Skeletal muscle tissue (tissue), 4 donors: ENCODE data around the gene ETV6. TPM values are rescaled to one million over a fixed set of nuclear protein-coding genes. Genes with fewer than 3 reads are reported as not detected.

ENCODE experiments used
- H3K27ac ChIP-seq: one replicate; pipeline ENCODE4 v1.7.0; 2013; ENCODE audit warnings: mild to moderate bottlenecking, low read depth, low read length, inconsistent platforms
- H3K27me3 ChIP-seq, 3 donors: one replicate each; pipeline ENCODE4 v1.7.0; 2013; ENCODE audit warnings: low read length in 3 of 3; ENCODE audit not compliant: control insufficient read depth in 3 of 3, insufficient read depth in 3 of 3
- H3K36me3 ChIP-seq, 3 donors: one replicate each; pipeline ENCODE4 v1.7.0; 2013; ENCODE audit warnings: low read length in 3 of 3; ENCODE audit not compliant: control insufficient read depth in 3 of 3, insufficient read depth in 3 of 3
- H3K4me1 ChIP-seq, 3 donors: one replicate each; pipeline ENCODE4 v1.7.0; 2013; ENCODE audit warnings: low read length in 3 of 3, mild to moderate bottlenecking in 3 of 3; ENCODE audit not compliant: control insufficient read depth in 3 of 3, insufficient read depth in 3 of 3
- H3K4me3 ChIP-seq, 3 donors: one replicate each; pipeline ENCODE4 v1.7.0; 2013; ENCODE audit warnings: low read length in 3 of 3
- H3K9ac ChIP-seq, 3 donors: one replicate each; pipeline ENCODE4 v1.7.0; 2013; ENCODE audit warnings: low read length in 3 of 3, mild to moderate bottlenecking in 3 of 3, moderate library complexity in 2 of 3, low read depth in 1 of 3
- H3K9me3 ChIP-seq, 3 donors: one replicate each; pipeline ENCODE4 v1.7.0; 2013; ENCODE audit warnings: low read length in 3 of 3; ENCODE audit not compliant: control insufficient read depth in 3 of 3
- total RNA-seq: library from RNA; depleted of rRNA; stranded (reverse); fragments of >200 nt; gene quantifications from one replicate; pipeline ENCODE4 v1.2.3, GENCODE V29; 2014
- donor health status: Osteomylitis.

The ETV6 gene
- total RNA-seq, 1 donor from 2014 or later, result 4.2 TPM

DNA sequence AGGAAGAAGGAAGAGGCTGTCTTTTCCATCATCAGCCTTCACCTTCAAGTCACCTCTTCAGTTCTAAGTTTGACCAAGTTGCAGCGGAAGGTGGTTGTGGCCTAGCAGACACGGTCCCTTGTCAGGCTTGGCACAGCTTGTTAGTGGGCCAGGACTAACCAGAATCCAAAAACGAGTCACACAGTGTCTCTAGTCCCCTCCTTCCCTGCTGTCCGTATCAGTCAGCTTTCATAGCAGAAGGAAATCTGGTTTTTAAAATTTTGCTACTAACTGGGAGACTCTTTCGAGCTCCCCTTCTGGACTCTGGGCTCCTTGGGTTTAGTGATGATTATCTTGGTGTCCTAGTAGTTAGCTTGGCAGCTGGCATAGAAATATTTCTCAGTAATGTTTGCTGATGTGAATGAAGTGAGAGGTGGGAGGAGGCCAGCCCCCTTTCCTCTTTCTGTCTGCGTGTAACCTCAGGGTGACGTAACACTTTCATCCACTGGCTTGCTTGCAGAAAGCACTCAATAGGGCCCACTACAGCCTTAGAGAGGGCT is 3.8 kb downstream of the ETV6 start:
- Histone ChIP-seq H3K4me3 (peak overlapping the region; percentile 37 to 98 (median 85)), H3K36me3 (no peaks in the 10 kb centered on the region), H3K27me3 (no peaks in the 10 kb centered on the region), H3K4me1 (peaks cover 16 to 40% (median 34%) of the 10 kb centered on the region in 3 donors), H3K9ac (peak overlapping the region in 1 of 3 donors; percentile 46), H3K27ac (peak overlapping the region; percentile 95), H3K9me3 (no peaks in the 10 kb centered on the region)

GRCh38 chr12:11654338-11654737 is 4.9 kb downstream of the ETV6 start:
- Histone ChIP-seq H3K9ac (no peak overlapping the region), H3K27me3 (no peaks in the 10 kb centered on the region), H3K36me3 (no peaks in the 10 kb centered on the region), H3K27ac (peak overlapping the region; percentile 95), H3K9me3 (no peaks in the 10 kb centered on the region), H3K4me3 (no peak overlapping the region), H3K4me1 (peaks cover 14 to 42% (median 39%) of the 10 kb centered on the region in 3 donors)

DNA sequence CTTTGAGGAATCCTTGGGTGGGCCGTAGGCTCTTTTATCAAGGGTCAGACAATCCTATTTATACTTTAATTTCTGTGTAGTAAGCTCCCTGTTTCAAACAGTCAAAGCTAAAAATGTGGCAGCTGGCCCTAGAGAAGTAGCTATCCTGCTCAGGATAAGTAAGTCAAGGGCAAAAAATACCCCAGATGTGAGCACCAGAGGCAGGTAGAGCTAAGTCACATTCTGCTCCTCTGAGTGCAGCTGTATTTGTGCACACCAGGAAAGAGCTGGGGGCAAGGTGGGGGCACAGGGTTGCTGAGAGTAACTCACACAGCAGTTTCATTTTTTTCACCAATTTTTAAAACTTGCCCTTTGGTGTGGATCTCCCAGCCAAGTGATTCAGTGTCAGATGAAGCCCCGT is 5.3 kb downstream of the ETV6 start:
- Histone ChIP-seq H3K4me3 (no peak overlapping the region), H3K9ac (no peak overlapping the region), H3K36me3 (no peaks in the 10 kb centered on the region), H3K4me1 (peaks cover 14 to 42% (median 39%) of the 10 kb centered on the region in 3 donors), H3K27ac (no peak overlapping the region), H3K27me3 (no peaks in the 10 kb centered on the region), H3K9me3 (no peaks in the 10 kb centered on the region)

DNA sequence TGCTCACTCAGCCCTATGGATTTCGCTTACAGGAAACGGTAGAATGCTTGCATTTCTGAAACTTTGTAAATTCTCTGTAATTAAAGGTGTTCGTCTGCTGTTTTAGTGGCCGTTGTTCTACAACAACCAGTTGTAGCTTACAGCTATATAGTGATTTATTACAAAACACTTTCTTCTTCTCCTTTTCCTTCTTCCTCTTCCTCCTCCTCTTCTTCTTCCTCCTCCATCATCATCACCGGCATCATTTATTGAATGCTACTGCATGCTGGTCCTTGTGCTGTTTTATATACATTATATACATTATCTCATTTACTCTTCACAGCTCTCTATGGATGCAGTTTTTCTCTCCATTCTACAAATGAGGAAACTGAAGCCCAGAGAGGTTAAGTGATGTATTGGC is 6.4 kb downstream of the ETV6 start:
- Histone ChIP-seq H3K27ac (no peak overlapping the region), H3K27me3 (no peaks in the 10 kb centered on the region), H3K4me3 (no peak overlapping the region), H3K9ac (no peak overlapping the region), H3K9me3 (no peaks in the 10 kb centered on the region), H3K4me1 (peaks cover 14 to 44% (median 40%) of the 10 kb centered on the region in 3 donors), H3K36me3 (no peaks in the 10 kb centered on the region)

- Histone ChIP-seq H3K9me3 (no peaks in the 10 kb centered on the region), H3K36me3 (no peaks in the 10 kb centered on the region), H3K9ac (no peak overlapping the region), H3K27ac (no peak overlapping the region), H3K4me1 (peaks cover 19 to 42% (median 41%) of the 10 kb centered on the region in 3 donors), H3K4me3 (no peak overlapping the region), H3K27me3 (no peaks in the 10 kb centered on the region)
Measured at GRCh38 chr12:11656550-11656949, 7.1 kb downstream of the ETV6 start.

DNA sequence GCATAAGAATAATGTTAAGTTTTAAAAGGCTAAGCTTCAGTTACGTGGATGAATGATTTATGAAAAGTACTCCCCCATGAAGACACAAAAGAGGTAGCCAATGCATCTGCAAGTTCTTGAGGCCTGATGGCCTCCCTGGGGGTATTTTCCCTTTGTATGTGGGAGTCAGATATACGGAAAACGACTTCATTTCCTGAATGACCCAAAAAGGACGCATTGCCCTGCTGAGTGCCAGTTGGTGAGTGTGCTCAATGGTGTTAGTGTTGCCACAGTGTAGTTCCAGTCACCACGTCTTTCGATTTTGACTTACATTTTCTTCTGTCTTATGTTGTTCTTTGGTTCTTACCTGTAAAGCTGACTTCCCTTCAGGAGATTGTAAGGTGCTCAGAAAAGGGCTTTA is 8.0 kb downstream of the ETV6 start:
- no peaks in the 10 kb centered on the region for H3K36me3 ChIP-seq
- H3K9ac ChIP-seq, result no peak overlapping the region
- H3K9me3 ChIP-seq, result no peaks in the 10 kb centered on the region
- no peaks in the 10 kb centered on the region for H3K27me3 ChIP-seq
- H3K4me3 ChIP-seq, result no peak overlapping the region
- H3K27ac ChIP-seq, result no peak overlapping the region
- H3K4me1 ChIP-seq, result peaks cover 27 to 45% (median 41%) of the 10 kb centered on the region in 3 donors

DNA sequence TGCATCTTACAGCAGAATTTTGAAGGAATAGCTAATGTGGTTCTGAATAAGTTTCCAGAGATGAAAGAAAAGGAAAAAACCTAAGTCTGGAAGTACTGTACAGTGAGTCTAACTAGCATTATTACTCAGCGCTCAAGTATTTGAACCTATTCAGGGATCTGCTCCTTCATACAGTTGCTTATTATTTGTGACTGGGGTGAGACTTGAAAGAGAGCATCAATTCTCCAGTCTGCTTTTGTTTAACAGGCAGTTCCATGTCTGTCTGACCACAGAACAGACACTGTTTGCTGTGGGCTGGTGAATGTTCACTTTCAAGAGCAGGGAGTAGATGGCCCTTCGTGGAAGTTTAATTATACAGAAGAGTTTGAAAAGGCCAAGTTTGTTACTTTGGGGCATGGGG is 9.3 kb downstream of the ETV6 start:
- peaks cover 28 to 44% (median 42%) of the 10 kb centered on the region in 3 donors for H3K4me1 ChIP-seq
- no peaks in the 10 kb centered on the region for H3K36me3 ChIP-seq
- H3K9me3 ChIP-seq, result no peaks in the 10 kb centered on the region
- H3K27ac ChIP-seq, result no peak overlapping the region
- no peak overlapping the region for H3K4me3 ChIP-seq
- H3K27me3 ChIP-seq, result no peaks in the 10 kb centered on the region
- no peak overlapping the region for H3K9ac ChIP-seq

DNA sequence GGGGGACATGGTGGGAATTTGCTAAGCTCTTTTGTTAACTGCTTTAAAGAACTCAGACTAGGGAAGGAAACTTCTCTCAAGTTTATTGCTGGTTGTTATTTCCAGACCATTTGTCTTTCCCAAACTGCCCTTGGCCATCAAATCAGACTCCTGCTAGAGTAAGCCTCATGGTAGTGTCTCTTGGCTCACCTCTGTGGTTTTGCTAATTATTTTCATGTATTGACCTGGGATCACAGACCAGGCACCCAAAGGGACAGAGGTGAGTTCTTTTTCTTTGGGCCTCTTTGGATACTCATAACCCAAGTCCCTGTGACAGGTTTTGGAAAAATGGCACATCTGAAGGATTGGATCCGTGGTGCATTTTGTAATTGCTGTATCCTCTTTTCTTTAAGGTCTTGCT is 11.2 kb downstream of the ETV6 start:
- Histone ChIP-seq H3K4me1 (peaks cover 35 to 49% (median 40%) of the 10 kb centered on the region in 3 donors), H3K27ac (no peak overlapping the region), H3K27me3 (no peaks in the 10 kb centered on the region), H3K9me3 (no peaks in the 10 kb centered on the region), H3K4me3 (no peak overlapping the region), H3K9ac (no peak overlapping the region), H3K36me3 (no peaks in the 10 kb centered on the region)

DNA sequence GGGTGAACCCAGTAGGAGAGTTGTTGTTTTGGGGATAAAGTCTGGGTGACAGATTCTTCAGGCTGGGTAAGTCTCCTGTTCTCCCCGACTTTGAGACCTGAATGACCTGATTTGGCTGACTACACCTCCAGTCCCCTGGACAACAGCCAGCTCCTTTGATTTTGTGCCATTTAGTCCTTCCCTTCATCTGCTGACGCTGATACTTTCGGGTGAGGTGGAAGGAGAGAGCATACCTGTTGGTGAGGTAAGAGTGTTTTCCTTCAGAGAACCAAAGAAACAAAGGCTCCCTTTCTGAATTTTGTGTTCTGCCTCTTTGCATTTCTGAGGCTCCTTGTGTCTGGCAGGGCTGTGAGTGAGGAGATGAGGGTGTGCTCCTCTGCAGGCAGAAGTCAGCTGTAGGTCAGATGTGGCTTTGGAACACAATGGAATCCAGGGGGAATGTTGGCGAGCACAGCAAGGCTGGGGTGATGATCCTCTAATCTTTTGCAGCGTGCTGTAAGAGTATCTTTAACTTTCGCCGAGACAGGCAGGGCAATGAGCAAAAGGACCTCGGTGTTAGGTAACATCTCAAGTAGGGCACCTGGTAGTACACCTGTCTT is 12.1 kb downstream of the ETV6 start:
- Histone ChIP-seq H3K27ac (no peak overlapping the region), H3K9me3 (no peaks in the 10 kb centered on the region), H3K27me3 (no peaks in the 10 kb centered on the region), H3K4me1 (peaks cover 35 to 53% (median 40%) of the 10 kb centered on the region in 3 donors), H3K36me3 (no peaks in the 10 kb centered on the region), H3K9ac (no peak overlapping the region), H3K4me3 (no peak overlapping the region)

DNA sequence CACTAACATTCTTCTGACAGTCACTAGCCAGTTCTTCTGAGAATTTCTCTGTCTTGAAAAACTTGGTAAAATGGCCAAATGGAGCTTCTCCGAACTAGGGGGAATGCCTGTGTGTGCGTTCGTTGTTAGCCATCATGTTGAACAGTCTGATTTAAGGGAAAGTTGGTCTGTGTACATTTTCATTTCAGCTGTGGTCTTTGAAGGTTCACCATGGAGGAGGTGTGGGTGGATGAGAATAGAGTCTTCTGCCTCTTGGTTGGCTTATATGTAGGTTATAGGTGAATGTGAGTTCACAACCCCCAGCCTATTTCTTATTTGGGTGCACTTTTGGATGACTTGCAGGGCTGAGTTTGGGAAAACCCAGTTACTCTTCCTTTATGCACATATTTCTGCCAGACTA is 12.9 kb downstream of the ETV6 start:
- Histone ChIP-seq H3K9ac (no peak overlapping the region), H3K9me3 (no peaks in the 10 kb centered on the region), H3K27ac (no peak overlapping the region), H3K4me3 (no peak overlapping the region), H3K4me1 (peaks cover 35 to 58% (median 42%) of the 10 kb centered on the region in 3 donors), H3K36me3 (no peaks in the 10 kb centered on the region), H3K27me3 (no peaks in the 10 kb centered on the region)
